Measurements from ENCODE around the gene MAP1LC3B2.

MAP1LC3B2 gene

DNA sequence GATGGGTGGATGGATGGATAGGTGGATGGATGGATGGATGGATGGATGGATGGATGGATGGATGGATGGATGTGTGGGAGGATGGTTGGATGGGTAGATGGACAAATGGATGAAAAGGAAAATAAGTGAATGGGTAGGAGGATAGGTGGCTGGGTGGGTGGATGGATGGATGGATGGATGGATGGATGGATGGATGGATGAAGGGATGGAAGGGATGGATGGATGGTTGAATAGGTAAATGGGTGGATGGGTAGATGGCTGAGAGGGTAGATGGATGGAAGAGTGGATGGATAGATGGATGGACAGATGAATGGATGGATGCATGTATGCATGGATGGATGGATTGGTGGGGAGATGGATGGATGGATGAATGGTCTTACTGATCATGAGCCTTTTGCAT, 36.5 kb downstream of the MAP1LC3B2 start:
- no peak for DNase-seq (ENCODE audit: low read depth)

DNA sequence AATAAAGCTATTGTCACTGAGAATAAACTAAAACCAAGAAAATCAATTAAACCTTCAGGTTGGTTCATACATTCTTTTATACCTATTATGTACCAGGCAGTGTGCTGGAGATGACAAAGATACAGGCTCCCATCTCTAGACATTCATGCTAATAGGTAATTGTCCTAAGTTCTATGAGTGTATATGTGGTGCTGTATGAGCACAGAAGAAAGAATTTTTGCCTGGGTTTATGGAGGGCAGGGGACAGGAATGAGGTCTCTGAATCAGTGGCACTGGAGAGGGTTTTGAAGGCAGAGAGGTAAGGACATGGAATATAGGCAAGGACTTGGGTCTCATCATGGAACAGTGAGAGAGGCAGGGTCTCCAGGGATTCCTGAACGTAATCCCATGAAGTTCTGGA, 38.7 kb downstream of the MAP1LC3B2 start:
- no peak for DNase-seq (ENCODE audit: low read depth)

DNA sequence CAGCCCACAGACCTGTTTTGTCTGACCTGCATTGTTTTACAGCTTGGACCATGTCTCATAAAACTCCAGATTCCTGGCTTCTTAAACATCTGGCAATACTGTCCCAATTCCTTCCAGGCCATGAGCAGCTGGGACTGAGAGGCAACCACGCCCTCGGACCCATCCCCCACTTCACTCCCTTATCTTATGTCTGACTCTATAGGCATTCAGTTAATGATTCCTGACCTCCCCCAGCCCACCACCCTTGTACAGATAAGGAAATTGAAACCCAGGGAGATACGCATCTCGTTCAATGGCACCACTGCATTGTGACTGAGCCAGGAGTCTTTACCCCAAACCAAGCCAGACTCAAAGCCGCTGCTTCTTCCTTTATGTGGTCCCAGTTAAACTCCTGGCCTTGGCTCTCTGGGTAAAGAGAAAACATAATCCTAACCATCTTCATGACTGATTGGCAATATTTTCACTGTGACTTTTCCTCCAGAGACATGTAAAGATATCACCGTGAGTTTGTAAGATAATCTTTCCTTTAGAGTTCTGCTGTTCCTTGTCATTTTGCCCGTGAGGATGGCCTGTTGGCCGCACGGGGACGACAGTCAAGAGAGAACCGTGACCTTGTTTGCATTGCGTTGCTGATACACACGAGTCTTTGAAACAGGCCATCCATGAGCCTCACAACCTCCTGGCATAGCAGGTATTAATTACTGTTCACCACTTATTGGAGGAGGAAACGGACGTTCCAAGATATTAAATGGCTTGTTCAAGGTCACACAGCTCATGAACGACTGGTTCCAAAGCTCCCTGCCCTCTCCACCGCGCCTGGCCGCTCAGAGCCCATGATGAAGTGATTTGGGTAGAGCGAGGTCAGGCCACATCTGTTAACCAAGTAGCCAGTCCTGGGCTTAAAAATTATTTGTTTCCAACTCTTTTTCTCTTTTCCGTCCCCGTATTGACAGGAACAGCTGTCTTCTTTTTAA, 39.4 kb downstream of the MAP1LC3B2 start:
- no peak for DNase-seq (ENCODE audit: low read depth)

DNA sequence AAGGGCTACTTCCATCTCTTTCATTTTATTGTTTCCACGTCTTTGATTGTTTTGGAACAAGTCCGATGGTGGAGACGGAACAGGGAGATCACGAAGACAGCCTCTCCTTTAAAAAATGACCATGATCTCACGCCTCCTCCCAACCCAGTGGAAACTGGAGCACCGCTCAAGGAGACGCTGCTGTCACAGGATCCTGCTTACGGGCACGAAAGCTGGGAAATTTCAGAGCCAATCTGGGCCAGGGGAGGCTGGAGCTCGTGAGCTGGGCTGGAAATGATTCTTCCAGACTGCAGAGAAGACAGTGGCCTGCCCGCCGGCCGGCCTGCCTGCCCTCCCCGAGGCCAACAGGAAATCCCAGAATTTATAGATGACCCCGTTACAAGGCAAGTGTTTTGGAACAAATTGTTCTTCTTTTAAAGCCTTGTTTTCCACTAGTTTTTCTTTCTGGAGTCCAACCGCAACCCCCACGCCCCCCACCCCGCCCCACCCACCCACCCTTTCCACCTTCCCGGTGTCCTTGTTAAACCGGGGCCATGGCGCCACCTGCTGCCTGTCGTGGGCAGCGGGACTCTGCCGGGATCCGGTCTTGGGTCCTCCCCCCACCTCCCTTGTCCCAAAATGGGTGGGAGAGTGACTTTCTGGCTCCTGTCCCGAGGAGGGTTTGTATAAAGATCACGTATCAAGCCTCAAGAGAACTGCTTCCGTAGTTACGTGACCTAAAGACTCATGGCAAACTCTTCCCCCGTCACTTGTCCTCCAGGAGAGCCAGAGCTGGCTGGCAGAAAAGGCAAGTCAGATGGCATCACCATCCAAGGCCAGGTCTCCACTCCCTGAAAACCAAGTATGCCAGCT, 40.3 kb downstream of the MAP1LC3B2 start:
- DNase-seq (ENCODE audit: low read depth) = peak; percentile 38

DNA sequence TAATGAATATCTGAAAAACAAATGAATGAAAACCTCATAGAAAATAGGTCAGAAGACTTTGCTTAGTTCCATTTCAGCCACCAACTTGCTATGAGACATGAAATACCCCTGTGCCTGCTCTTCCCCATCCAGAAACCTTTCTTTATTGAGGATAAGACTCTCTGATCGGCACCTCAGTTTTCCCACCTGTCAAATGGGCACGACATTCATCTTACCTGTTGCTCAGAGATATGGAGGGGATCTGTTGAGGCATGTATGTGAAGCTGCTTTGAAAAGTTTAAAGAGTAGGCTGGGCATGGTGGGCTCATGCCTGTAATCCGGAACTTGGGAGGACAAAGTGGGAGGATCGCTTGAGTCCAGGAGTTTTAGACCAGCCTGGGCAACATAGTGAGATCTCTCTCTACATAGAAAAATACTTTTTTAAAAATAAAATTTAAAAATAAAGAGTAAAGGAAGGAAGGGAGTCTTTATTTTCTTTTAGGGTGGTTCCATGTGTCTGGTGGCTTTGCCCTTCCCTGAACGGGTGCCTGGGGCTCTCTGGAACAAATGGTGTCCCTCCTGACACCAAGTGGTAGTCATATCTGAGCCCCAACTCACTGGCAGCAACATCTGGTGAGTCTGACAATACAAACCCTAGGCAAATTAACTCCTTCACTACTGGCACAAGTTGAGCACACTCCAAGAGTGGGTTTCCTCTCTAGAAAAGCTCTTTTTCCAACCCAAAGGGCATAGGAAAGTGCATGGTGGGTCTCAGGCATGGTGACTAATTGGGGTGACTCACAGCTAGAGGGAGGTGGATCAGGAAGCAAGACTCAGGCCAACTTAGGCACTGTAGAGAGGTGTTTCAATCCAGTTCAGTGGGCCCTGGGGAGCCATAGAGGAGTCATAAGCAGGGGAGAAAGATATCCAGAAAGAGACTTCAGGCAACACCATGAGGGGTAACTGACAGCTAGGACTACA, 42.1 kb downstream of the MAP1LC3B2 start:
- DNase-seq (ENCODE audit: low read depth) = no peak

DNA sequence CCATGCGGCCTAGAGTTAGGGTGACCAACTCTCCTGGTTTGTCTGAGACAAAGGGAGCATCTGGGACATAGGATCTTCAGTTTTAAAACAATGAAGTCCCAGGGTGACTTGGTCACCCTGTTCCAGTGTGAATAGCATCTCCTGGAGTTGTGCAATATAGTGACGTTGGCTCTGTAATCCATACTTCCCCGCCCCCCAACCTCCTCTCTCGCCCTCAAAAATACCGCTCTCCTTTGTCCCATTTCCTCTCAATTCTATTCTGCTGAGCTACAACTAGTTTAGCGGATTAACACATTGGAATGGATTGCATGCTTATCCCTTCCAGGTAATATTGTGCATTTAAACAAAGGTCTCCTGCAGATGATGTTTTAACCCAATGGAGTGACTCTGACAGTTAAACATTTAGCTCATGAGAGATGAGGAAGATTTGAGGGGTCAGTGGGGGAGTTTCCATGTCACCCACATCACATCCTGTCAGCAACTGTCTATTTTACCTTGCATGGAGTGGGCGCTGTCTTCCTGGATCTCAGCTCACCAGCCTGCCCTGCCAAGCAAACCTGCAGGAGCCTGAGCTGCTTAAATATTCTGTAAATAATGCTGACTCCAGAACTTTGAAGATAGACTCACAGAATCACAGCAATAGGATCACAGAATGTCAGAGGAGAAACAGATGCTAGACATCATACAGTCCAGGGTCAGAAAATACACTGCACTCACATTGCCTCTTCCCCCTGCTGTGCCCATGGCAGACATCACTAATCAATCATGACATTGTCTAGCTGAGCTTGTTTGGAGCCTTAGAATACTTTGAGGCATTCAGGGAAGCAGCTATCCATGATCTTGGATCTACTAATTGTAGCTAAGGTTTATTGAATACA, 43.0 kb downstream of the MAP1LC3B2 start:
- no peak for DNase-seq (ENCODE audit: low read depth)

DNA sequence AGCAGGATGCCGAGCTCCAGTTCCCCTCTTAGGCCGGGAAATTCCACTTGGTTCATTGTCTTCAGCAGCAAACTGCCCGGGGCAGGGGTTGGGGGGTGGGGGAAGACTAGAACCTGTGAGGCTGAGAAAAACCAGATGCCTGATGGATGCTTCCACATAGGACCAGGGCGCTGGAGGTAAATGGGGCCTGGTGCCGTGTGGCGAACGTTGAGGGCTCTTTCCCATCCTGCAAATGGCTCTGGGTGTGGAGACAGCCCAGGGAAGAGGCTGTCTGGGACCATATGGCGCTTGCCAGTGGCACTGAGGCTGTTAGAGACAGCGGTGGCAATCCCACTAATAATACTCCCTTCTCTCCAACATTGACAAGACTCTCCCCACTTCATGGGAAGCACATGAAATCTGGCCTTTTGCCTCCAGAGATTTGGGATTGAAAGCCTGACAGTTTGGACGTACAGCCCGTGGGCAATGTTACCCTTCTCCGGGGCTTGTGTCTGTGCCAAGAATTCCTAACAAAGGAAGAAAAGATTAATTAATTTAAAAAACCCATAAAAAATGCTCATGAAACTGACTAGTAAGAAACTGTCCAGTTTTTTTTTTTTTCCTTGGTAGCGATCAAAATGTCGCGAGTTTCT, 44.5 kb downstream of the MAP1LC3B2 start:
- no peak for DNase-seq (ENCODE audit: low read depth)

DNA sequence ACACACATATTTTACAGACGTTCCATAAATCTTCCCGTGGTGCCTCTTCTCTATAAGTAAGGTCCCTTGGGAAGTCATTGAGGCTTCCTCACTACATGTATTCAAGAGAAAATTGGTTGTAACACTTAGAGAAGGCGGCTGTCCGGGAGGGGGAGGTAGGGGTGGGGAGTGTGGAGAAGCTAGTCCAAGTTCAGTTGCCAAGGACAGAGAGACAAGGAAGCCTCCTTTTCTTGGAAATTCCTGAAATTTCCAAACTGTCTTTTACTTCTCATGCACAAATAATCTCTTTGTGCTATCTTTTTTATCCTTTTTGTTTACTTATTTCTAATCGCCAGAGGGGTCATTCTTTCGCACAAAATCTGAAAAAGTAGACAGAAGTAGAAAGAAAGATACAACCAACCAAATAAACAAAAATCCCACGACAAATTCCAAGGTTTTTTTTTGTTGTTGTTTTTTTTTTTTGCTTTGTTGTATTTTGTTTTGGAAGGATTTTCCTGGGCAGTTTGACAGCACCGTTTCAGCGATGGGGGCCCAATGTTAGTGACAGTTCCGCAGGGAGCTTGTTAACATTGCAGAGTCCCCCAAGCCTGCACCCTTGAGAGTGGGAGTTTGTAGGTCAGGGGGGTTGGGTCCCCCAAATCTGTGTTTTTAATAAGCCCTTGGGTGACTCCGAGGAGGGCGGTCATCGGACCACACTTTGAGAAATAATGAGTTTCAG, 45.2 kb downstream of the MAP1LC3B2 start:
- no peak for DNase-seq (ENCODE audit: low read depth)

DNA sequence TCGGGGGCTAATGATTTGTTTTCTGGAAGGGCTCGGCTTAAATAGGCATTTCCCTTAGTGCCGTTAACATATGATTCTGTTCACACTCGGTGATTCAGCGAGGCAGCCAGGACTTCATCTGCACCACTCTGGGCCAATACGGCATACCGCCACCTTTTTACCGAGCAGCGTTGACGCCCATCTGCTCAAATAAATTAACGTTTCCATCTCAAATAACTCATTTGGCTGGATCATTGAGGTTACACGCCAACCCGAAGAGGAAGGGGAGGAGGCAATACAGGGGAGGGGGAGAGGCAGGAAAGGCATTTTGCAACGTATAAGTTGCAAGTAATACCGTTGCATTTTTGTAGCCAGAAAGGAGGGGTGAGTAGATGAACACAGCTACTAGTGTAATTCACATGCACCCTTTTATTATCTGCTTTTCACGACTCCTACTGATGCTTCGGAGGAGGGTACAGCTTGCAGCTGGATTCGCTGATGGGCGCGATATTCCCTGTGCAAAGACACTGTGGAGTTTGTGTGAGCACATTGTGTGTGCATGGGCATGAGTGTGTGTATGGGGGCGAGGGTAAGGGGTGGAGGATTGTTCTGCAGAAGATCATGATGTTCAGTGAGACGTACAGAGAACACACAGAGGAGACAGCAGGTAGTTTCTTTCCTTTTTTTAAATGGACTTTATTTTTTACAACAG, 45.9 kb downstream of the MAP1LC3B2 start:
- no peak for DNase-seq (ENCODE audit: low read depth)

DNA sequence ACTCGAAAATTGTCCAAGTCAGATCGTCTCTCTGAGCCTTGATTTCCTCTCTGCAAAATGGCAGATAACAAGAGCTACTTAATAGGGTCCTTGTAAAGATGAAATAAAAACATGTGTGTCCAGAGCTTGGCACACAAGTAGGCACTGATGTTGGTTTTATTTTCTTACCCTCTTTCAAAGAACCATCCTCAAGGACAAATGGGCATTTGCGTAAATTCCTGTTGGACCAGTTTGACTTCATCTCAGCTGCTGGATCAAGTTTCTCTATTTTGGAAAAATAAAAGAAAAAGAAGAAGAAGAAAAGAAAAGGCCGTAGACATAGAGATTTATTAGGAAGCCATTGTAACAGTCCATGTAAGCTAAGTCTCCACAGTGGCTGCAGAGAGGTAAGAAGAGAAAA, 47.2 kb downstream of the MAP1LC3B2 start:
- DNase-seq (ENCODE audit: low read depth) = no peak

DNA sequence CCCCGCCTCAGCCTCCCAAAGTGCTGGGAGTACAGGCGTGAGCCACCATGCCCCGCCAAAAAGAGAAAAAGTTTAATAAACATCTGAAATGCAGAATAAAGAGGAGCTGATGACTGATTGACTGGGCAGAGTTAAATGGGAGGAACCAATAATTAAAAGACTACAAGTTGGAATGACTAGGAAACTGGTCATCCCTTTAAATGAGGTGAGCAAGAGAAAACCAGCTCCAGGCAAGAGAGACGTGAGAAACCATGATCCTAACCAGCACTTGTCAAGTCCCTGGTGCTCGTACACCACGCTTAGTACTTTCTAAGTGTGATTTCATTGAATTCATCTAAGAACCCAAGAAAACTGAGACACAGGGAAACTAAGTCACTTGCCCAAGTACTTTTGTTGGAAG, 47.9 kb downstream of the MAP1LC3B2 start:
- no peak for DNase-seq (ENCODE audit: low read depth)

DNA sequence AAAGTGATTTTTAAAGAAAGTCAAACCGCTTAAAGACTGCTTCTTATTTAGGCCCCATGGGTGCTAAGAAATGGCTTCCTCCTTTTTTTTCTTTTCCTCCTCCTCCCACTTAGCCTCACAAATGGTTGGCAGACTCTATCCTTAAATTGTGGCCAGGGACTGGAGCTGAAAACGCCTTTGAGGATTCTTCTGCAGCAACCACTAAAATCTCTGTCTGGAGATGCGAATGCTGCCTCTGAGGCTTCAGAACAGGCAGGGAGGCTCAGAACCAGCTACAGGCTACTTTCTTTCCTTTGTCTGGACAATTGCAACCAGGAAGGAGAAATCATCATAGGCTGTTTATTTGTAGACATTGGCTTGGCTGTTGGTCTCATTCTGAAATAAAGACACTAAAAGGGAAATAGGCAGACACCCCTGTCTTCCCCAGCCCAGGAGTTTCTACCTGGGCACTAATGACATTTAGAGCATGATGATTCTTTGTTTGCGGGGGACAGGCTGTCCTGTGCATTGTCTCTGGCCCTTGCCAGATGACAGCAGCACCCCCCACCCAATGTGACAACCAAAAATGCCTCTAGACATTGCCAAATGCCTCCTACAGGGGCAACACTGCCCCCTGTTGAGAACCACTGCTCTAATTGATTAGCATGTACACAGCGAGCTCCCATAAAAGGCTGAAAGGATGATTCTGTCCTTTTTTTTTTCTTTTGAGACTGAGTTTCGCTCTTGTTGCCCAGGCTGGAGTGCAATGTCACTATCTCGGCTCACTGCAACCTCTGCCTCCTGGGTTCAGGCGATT, 50.3 kb downstream of the MAP1LC3B2 start:
- no peak for DNase-seq (ENCODE audit: low read depth)

DNA sequence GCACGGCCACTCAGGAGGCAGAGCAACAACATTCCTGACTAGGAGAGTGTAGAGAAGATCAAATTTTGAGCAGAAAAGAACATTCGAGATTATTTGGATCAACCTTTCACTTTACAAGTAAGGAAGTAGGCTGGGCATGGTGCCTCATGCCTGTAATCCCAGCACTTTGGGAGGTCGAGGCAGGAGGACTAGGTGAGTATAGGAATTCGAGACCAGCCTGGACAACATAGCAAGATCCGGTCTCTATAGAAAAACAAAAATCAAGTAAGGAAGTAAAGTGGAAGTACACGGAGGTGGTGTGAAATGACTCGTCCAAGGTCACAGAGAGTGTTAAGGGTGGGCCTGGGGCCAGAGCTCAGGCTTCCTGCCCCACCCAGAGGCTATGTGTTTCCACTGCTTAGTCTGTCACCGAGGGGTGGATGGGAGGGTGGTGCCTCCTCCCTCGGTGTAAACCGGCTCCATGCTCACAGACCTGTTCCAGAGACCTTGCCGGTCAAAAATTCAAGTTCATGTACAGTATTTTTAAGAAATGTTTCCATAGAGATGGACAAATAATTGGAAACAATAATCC, 51.9 kb downstream of the MAP1LC3B2 start:
- DNase-seq (ENCODE audit: low read depth) = no peak

DNA sequence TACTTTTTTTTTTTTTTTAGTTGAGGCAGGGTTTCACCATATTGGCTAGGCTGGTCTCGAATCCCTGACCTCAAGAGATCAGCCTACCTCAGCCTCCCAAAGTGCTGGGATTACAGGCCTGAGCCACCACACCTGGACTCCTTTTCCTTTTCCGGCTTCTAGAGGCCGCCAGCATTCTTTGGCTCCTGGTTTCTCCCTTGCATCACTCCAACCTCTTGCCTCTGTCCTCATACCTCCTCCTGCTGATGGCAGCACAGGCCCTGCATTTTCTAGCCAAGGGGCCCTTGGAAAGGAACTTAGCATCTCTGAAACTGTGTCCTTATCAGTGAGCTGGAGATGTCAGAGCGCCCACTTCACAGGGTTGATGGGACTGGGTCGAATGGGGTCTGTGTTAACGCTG, 53.3 kb downstream of the MAP1LC3B2 start:
- no peak for DNase-seq (ENCODE audit: low read depth)

DNA sequence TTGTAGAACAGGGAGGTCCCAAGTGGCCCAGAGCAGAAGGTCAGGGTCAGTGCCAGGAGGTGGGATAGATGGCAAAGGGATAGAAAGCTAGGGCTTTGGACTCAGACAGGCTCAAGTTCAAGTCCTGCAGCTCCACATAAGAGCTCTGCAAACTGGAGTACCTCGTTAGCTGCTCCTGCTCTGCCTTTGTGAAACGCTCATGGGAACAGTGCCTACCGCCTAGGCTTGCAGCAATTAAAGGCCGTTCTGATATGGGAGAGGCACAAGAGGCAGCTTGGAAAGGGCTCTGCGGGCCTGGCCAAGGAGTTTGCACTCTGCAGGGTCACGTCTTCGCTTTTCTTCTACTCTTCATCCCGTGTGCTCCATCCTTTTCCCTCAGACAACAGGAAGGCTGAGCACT, 54.1 kb downstream of the MAP1LC3B2 start:
- DNase-seq (ENCODE audit: low read depth) = no peak

DNA sequence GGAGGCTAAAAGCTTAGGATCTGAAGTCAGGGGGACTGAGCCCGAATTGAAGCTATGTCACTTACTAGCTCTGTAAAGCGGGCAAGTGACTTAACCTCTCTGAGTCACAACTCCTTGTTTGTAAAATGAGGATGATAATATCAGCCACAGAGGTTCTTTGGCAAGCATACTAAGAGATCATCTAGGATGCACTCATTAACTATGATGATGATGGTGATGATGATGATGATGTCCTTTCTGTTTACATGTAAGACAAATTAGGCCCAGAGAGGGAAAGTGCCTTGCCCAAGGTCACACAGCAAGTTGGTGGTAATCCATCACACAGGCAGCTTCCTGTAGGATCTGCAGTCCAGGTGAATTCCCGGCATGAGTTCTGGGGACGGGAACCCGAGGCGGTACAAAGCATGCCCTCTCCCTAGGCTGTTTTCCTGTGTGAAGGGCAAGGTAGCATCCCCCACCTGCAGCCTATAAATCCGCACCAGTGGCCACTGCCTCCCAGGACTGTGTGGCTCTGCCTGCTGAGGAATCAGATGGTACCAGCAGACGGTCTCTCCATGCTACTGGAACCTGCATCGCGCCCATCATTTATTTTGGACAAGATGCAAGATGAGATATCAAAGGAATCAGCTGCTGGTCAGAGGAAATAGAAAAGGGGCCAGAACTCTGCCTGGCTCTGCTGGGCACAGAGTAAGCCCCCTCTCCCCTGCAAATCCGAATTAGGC, 55.2 kb downstream of the MAP1LC3B2 start:
- no peak for DNase-seq (ENCODE audit: low read depth)
